Measurements from ENCODE around the gene PTPRB. TPM values are rescaled to one million over a fixed set of nuclear protein-coding genes. Genes with fewer than 3 reads are reported as not detected.

The PTPRB gene
- total and polyA plus RNA-seq, 2 of the 8 experiments (the other 6 are each of a cell fraction or from before 2014, with no cell fraction given): 0.36 to 0.58 TPM

GRCh38 chr12:70581208-70581607 lies 56.0 kb downstream of the PTPRB start:
- no peak overlapping the region for H2BK120ac ChIP-seq (replicated peaks; ENCODE audit: low read depth, low read length)
- no peak overlapping the region for H3K23ac ChIP-seq (ENCODE audit: insufficient read length)
- H4K5ac ChIP-seq (ENCODE audit: insufficient read length, low read depth, low read length): no peak overlapping the region
- no peak overlapping the region for H3K14ac ChIP-seq (ENCODE audit: insufficient read length)
- no peak overlapping the region for H3K4me3 ChIP-seq (ENCODE audit: extremely low read depth in 1 of 4, insufficient read depth in 2 of 4, low read depth in 3 of 4, low read length in 4 of 4)
- no peak overlapping the region for H4K8ac ChIP-seq (ENCODE audit: extremely low read depth, insufficient read depth, low read length)
- POLR2A ChIA-PET (ENCODE audit: partially characterized antibody): no interaction called here
- 94% methylated on average over 1 of the region's 1 CpG; no CpG with 5 or more reads in 1 of the 2 experiments for WGBS, 2 experiments (ENCODE audit: extremely low coverage in 1 of 2, insufficient coverage in 1 of 2, insufficient read length in 1 of 2, insufficient replicate concordance in 2 of 2, low coverage in 1 of 2, low lambda C conversion rate in 2 of 2, missing lambda C conversion rate in 1 of 2)
- H3K4me1 ChIP-seq (replicated peaks in 1 of 4; ENCODE audit: control insufficient read depth in 3 of 4, insufficient read depth in 4 of 4, low read length in 3 of 4): no peaks in the 10 kb centered on the region
- H2BK15ac ChIP-seq (ENCODE audit: low read length): no peak overlapping the region
- no peak overlapping the region for H3K18ac ChIP-seq (ENCODE audit: extremely low read depth, low read length)
- no peak for FAIRE-seq
- no peak overlapping the region for H2AK5ac ChIP-seq (ENCODE audit: low read depth, low read length)
- no peaks in the 10 kb centered on the region for H4K20me1 ChIP-seq (replicated peaks in 1 of 2; ENCODE audit: control insufficient read depth in 1 of 2, insufficient read depth in 2 of 2, low read length in 2 of 2)
- no peaks in the 10 kb centered on the region for H3K36me3 ChIP-seq (ENCODE audit: control insufficient read depth in 2 of 4, insufficient read depth in 4 of 4, low read length in 3 of 4)
- H3K4ac ChIP-seq (replicated peaks; ENCODE audit: insufficient read length, low read depth, low read length): no peak overlapping the region
- H2BK5ac ChIP-seq (ENCODE audit: low read depth, low read length): no peak overlapping the region
- H3K56ac ChIP-seq (replicated peaks; ENCODE audit: insufficient read length, low read depth, low read length): no peak overlapping the region
- H3K9me3 ChIP-seq (ENCODE audit: insufficient read depth in 2 of 2, low read depth in 1 of 2, low read length in 1 of 2): peaks cover 0 to 3% of the 10 kb centered on the region in 2 experiments; a peak in 1 of 4 replicates
- H2BK12ac ChIP-seq (ENCODE audit: low read depth, low read length): no peak overlapping the region
- no peak for DNase-seq (ENCODE audit: low read depth in 1 of 2, low spot score in 2 of 2)
- no peaks in the 10 kb centered on the region for H3K79me1 ChIP-seq (ENCODE audit: low read depth, low read length)
- no peaks in the 10 kb centered on the region for H3K79me2 ChIP-seq (ENCODE audit: control insufficient read depth in 1 of 2, insufficient read depth in 2 of 2, low read length in 2 of 2)
- H4K91ac ChIP-seq (replicated peaks; ENCODE audit: insufficient read length, low read length): no peak overlapping the region
- H3K27ac ChIP-seq (ENCODE audit: low read depth, low read length): no peak overlapping the region
- H2AFZ ChIP-seq (ENCODE audit: low read length): no peak overlapping the region; the same call in 1 of the 2 replicates
- no peak overlapping the region for H3K4me2 ChIP-seq (ENCODE audit: insufficient read depth in 1 of 2, low read depth in 2 of 2, low read length in 2 of 2)
- no peak overlapping the region for H2BK20ac ChIP-seq (ENCODE audit: low read length)
- no peaks in the 10 kb centered on the region for H3K27me3 ChIP-seq (replicated peaks in 1 of 4; ENCODE audit: control insufficient read depth in 3 of 4, extremely low read depth in 1 of 4, insufficient read depth in 3 of 4, low read length in 3 of 4)
- CTCF ChIA-PET (ENCODE audit: partially characterized antibody): interaction anchor here (1.0 to 4.3 kb wide), 8 partner anchors 9 to 705 kb away, joined by 3 to 37 read pairs (median 4); no protein-coding TSS in a partner anchor
- no peaks in the 10 kb centered on the region for H3K23me2 ChIP-seq (ENCODE audit: low read depth, low read length)
- no peak for TF ChIP-seq RAD21 (IDR thresholded peaks at IDR 0.05 in 1 of 2, conservative IDR thresholded peaks at IDR 0.05 in 1 of 2; ENCODE audit: low read depth in 2 of 2, low read length in 2 of 2)
- no peak overlapping the region for H3K9ac ChIP-seq (replicated peaks in 1 of 4; ENCODE audit: extremely low read depth in 1 of 4, low read depth in 3 of 4, low read length in 3 of 4)

All from H1 (cell line).